ENCODE results near the gene TRAPPC2.

GRCh38 chrX:13733506-13733905 lies 914 bp downstream of the TRAPPC2 start:
- TF ChIP-seq POLR2AphosphoS5 (IDR thresholded peaks at IDR 0.05; ENCODE audit: low read depth, low read length): no peak
- no peak for TF ChIP-seq MAX (IDR thresholded peaks at IDR 0.05)
- TF ChIP-seq CTCF (IDR thresholded peaks at IDR 0.05 in 2 of 3, conservative IDR thresholded peaks at IDR 0.05 in 1 of 3; ENCODE audit: borderline replicate concordance in 1 of 3, insufficient read depth in 1 of 3, low read depth in 2 of 3, low read length in 2 of 3): no peak
